ENCODE data around the gene MAFG.

MAFG gene

GRCh38 chr17:81947189-81947588, 19.7 kb upstream of the MAFG start, which contains the start of gene MYADML2:
Gene MYADML2 (minus strand): TSS chr17:81947233. CDS start chr17:81941741, 5,492 bp downstream.
- Histone ChIP-seq H3K4me3 (ENCODE audit: low read depth, low read length) (no peak within 1 kb of the TSS), H3K27me3 (ENCODE audit: control insufficient read depth, insufficient read depth, low read length) (no peaks in the 10 kb centered on the region), H3K36me3 (ENCODE audit: control insufficient read depth, insufficient read depth, low read length) (no peaks in the 10 kb centered on the region), H3K4me2 (ENCODE audit: low read length) (no peak within 1 kb of the TSS), H2AFZ (no peak within 1 kb of the TSS), H3K9me3 (ENCODE audit: control insufficient read depth, low read length) (no peaks in the 10 kb centered on the region), H3K9ac (no peak within 1 kb of the TSS), H3K4me1 (no peaks in the 10 kb centered on the region), H3K27ac (no peak within 1 kb of the TSS), H3K79me2 (no peaks in the 10 kb centered on the region)
- TF ChIP-seq CTCF (IDR thresholded peaks at IDR 0.05): no peak

- Histone ChIP-seq H3K79me2 (no peaks in the 10 kb centered on the region), H3K36me3 (ENCODE audit: control insufficient read depth, insufficient read depth, low read length) (no peaks in the 10 kb centered on the region), H3K9ac (no peak overlapping the region), H2AFZ (no peak overlapping the region), H3K4me1 (no peaks in the 10 kb centered on the region), H3K27me3 (ENCODE audit: control insufficient read depth, insufficient read depth, low read length) (no peaks in the 10 kb centered on the region), H3K27ac (no peak overlapping the region), H3K4me3 (ENCODE audit: low read depth, low read length) (no peak overlapping the region), H3K9me3 (ENCODE audit: control insufficient read depth, low read length) (no peaks in the 10 kb centered on the region), H3K4me2 (ENCODE audit: low read length) (no peak overlapping the region)
- TF ChIP-seq CTCF (IDR thresholded peaks at IDR 0.05): no peak
These were observed 17.3 kb upstream of the MAFG start for GRCh38 chr17:81944858-81945257.

DNA sequence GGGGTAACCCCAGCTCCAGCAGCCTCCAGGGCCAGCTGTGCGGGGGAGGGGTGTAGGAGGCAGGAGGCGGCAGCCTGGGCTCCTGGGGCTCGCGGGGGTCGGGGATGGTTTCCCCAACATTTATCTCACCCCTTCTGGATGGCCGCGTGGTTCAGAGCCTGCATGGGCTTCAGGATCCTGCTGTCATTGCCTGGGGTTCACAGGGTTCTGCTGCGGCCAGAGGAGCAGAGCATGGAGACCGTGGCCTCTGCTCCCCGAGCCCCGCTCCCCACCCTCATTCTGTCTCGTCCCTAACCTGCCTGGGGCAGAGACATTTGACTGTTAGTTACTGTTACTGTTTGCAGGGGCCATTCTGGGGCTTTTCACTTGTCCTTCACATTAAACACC, 14.6 kb upstream of the MAFG start:
- Histone ChIP-seq H3K27me3 (ENCODE audit: control insufficient read depth, insufficient read depth, low read length) (no peaks in the 10 kb centered on the region), H2AFZ (no peak overlapping the region), H3K4me2 (ENCODE audit: low read length) (no peak overlapping the region), H3K9ac (no peak overlapping the region), H3K79me2 (no peaks in the 10 kb centered on the region), H3K27ac (no peak overlapping the region), H3K4me3 (ENCODE audit: low read depth, low read length) (no peak overlapping the region), H3K9me3 (ENCODE audit: control insufficient read depth, low read length) (no peaks in the 10 kb centered on the region), H3K4me1 (no peaks in the 10 kb centered on the region), H3K36me3 (ENCODE audit: control insufficient read depth, insufficient read depth, low read length) (no peaks in the 10 kb centered on the region)
- TF ChIP-seq CTCF (IDR thresholded peaks at IDR 0.05): no peak

DNA sequence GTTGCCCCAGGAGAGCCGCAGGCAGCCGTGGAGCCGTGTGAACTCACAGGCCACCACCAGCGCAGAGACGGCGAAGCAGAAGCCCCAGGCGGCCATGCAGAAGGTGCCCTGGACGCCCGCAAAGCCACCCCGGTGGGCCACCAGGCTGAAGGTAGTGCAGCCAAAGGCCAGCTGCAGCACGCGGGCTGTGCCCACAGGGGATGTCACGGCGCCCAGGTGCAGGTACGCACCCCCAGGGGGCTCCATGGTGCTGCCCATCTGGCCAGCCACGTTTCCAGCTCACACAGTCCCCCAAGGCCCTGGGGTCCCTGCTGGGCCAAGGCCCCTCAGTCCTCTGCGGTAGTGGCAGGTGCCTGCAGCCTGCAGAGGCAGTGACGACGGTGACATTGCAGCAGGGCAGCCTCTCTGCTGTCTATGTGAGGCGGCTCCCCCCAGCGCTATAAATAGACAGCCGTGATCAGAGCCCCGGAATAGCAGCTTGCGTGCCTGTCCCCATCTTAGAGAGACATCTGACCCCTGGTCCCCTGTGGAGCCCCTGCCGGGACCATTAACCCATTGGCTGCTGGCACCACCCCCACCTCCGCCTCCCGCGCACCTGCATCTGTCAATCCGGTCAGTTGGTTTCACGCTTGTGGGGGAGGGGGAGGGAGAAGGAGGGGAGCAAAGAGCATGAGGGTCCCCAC, 14.1 kb upstream of the MAFG start:
- no peaks in the 10 kb centered on the region for H3K27me3 ChIP-seq (ENCODE audit: control insufficient read depth, insufficient read depth, low read length)
- H3K9me3 ChIP-seq (ENCODE audit: control insufficient read depth, low read length): no peaks in the 10 kb centered on the region
- no peaks in the 10 kb centered on the region for H3K79me2 ChIP-seq
- no peaks in the 10 kb centered on the region for H3K4me1 ChIP-seq
- no peak overlapping the region for H3K4me2 ChIP-seq (ENCODE audit: low read length)
- no peaks in the 10 kb centered on the region for H3K36me3 ChIP-seq (ENCODE audit: control insufficient read depth, insufficient read depth, low read length)
- no peak overlapping the region for H2AFZ ChIP-seq
- no peak overlapping the region for H3K27ac ChIP-seq
- TF ChIP-seq CTCF (IDR thresholded peaks at IDR 0.05): no peak
- no peak overlapping the region for H3K9ac ChIP-seq
- no peak overlapping the region for H3K4me3 ChIP-seq (ENCODE audit: low read depth, low read length)
